HG03521 (cell line): ENCODE results near the gene RAD51B.
A peak's percentile ranks its signal among the peaks of the same experiment; 100 is the strongest.

Experiments used
- ATAC-seq: cut with Tn5 transposase; IDR thresholded peaks from one replicate; pipeline ENCODE4 v1.9.1; 2021; ENCODE audit warnings: mild to moderate bottlenecking, moderate library complexity; ENCODE audit not compliant: unreplicated experiment

Gene RAD51B

GRCh38 chr14:68394118-68394763 is 574.7 kb downstream of the RAD51B start:
- ATAC-seq: no peak

DNA sequence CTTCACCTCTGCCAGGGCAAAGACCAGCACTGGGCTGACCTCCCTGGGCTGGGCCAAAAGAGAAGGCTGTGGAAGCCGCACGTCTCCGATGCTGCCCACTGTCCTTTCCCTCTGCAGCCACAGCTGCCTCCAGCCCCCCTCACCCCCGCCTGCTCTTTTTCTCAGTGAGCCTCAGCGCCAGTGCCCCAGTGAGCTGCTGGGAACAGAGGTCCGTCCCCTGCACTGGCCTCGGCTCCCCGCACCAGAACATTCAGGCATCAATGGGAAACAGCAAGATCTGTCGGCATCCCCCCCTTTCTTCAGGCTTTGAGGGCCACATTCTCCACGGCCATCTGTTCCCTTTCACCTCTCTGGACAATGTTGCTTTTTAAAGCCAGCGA is 575.2 kb downstream of the RAD51B start:
- no peak for ATAC-seq

DNA sequence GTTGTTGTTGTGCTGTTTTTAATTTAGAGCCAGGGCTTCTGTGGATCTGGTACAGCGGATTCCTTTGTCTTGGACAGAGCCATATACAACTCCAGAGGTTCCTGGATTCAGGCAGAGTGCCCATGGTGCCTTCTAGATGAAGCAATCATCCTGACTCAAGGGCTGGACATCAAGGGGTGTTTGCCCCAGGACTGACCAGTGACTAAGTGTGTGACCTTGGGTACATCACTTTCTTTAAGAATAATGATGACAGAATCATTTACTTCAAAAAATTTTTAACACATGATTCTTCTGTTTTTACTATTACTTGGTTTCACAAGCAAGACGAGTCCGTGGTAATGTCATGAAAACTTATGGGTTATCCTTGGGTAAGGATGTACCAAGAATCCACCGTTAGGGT is 576.0 kb downstream of the RAD51B start:
- ATAC-seq: no peak

- ATAC-seq: no peak
Measured at GRCh38 chr14:68396461-68396860, 576.9 kb downstream of the RAD51B start.

- no peak for ATAC-seq
Measured at GRCh38 chr14:68397371-68397811, 577.8 kb downstream of the RAD51B start.

GRCh38 chr14:68397822-68398221 is 578.2 kb downstream of the RAD51B start:
- ATAC-seq: no peak

DNA sequence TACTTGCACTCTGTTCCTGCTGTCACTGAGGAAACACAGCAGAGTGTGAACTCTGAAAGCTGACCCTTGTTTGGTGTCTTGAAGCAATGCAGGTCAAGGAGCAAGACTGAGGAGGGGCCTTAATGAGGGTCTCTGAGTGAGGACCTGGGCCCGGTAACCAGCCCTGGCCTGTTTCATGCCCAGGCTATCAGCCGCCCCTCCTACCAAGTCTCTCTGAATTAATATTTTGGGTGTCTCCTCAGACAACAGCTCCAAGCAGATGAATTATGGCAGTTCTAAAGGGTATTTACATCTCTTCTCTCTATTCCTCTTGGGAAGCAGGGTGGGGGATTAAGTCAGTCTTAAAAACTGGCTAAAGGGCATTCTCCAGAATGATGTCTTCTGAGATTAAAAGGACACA is 578.8 kb downstream of the RAD51B start:
- no peak for ATAC-seq

- ATAC-seq: no peak
Measured at GRCh38 chr14:68399971-68400370, 580.4 kb downstream of the RAD51B start.

DNA sequence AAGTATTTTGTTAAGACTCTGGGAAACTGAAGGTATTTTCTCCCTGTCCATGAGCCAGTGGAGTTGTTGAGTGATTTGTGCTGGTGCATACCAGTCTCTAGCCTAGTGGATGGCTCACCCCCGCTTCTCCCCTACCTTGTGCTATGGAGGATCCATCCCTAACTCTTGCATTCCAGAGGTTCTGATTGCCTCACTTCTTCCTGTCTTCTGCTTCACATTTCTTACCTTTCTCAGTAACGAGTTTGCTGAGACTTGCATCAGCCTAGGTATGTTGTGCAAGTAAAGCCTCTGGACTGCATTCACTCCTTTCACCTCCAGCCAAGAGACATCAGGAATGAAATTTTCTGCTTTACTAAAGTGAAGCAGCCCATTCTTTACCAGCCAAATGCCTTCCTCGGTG is 581.7 kb downstream of the RAD51B start:
- ATAC-seq: peak; percentile 4

GRCh38 chr14:68401855-68402254 is 582.3 kb downstream of the RAD51B start:
- ATAC-seq: peak; percentile 65

GRCh38 chr14:68402525-68403101 is 583.0 kb downstream of the RAD51B start:
- no peak for ATAC-seq

- ATAC-seq: no peak
Measured at GRCh38 chr14:68403191-68404145, 583.9 kb downstream of the RAD51B start.

DNA sequence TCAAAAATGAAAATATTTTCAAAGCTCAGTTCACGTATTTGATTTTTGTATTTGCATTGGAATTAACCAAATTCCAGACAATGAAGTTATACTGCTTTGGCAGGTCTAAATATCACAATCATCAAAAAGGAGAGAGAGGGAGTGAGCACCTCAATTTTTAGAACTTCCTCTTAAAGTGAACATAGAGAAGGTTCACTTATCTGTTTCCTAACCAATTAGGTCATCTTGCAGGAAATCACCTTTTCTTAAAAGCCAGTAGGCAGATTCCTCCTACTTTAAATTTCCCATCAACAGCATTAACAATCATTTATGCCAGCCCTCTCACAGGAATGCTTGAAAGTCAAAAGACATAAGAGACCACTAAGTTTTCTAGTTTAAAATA is 584.6 kb downstream of the RAD51B start:
- no peak for ATAC-seq

DNA sequence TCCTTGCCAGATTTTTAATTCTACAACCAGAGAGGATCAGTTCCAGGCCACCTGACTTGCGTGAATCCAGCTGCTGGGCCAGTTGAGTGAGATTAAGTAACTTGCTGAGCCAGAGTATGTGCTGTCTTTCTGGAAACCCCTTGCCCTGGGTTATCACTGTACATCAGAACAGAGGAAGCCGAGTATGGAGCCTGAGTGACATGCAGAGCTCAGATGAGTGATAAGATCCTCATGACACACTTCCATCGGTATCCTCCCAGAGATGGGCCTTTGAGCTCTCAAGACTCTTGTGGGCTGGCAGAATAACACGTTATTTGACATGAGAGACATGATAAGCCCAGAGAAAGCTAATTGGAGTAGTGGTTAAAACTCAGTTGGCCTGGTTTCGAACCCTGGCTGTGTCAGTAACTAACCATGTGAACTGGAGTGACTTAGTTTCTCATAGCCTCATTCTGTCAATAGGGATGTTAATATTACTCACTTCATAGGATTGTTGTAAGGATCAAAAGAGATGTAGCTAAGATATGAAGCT is 585.1 kb downstream of the RAD51B start:
- no peak for ATAC-seq

DNA sequence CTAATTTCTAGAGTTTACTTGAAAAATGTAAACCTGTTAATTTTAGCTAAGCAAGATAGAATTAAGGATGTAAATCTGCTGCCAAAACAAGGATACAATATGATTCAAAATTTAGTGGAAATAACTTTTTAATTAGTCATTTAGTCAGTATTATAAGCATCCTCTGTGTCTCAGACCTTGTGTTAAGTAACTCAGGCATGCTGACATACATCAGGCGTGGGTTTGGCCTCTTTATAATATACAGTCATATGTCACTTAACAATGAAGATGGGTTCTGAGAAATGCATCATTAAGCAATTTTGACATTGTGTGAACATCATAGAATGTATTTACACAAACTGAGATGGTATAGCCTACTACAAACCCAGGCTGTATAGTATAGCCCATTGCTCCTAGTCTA is 586.4 kb downstream of the RAD51B start:
- no peak for ATAC-seq

DNA sequence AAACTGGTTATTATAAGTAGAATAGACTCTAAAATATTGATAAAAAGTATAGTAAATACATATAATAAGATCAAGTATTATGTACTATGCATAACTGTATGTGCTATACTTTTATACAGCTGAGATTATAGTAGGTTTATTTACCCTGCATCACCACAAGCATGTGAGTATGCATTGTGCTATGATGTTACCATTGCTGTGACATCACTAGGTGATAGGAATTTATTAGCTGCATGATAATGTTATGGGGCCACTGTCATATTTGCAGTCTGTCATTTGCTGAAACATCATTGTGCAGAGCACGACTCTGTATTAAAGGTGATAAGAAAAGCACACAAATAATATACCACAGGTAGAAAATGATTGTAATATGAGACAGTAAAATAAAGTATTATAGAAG is 587.7 kb downstream of the RAD51B start:
- no peak for ATAC-seq

DNA sequence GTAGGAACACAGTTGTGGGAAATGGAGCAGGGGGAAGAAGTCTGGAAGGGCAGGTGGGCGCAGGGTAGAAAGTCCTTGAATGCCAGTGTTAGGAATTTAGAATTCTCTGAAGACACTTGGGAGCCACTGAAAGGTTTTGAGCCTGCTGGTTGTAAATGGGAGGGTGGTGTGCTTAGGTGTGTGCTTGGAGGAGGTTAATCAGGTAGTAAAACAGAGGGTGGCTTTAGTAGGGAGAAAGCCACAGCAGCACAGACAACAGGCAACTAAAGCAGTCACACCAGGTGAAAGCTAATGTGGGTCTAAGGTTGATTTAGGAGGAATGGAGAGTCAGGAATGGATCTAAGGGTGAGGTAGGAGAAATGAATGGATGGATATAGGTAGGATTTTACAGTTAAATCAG is 588.2 kb downstream of the RAD51B start:
- ATAC-seq: no peak

DNA sequence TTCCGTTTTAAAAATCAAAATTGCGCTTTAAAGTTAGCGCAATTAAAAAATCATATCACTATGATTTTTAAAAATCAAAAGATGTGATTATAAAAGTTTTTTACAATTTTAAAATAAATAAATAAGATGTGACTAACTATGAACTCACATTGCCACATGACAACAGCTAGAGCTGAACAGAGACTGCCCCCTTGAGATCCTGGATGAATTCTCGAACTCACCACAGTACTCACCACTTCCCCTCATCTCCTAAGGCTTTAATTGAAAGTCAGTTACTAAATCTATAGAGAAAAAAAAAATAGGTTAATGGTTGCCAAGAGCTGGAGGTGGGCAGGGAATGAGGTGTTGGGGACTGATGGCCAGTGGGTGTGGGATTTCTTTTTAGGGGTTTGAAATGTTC is 589.1 kb downstream of the RAD51B start:
- ATAC-seq: no peak

DNA sequence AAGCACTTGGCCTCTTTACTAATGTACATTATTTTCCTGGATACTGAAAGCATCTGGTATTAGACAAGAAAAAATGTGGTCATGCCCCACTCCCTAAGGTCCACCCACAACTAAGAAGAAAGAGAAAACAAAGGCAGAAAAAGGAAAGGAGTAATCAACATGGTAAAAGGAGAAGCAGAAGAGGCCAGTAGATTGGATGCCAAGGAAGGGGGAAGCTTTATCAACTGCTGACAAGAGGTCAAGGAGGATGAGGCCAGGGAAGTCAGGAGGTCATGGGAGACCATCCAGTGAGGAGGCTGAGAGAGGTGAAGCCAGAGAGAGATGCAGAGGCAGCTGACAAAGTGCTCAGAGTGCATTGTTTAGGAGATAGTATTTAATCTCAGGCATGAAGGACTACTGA is 589.8 kb downstream of the RAD51B start:
- no peak for ATAC-seq

DNA sequence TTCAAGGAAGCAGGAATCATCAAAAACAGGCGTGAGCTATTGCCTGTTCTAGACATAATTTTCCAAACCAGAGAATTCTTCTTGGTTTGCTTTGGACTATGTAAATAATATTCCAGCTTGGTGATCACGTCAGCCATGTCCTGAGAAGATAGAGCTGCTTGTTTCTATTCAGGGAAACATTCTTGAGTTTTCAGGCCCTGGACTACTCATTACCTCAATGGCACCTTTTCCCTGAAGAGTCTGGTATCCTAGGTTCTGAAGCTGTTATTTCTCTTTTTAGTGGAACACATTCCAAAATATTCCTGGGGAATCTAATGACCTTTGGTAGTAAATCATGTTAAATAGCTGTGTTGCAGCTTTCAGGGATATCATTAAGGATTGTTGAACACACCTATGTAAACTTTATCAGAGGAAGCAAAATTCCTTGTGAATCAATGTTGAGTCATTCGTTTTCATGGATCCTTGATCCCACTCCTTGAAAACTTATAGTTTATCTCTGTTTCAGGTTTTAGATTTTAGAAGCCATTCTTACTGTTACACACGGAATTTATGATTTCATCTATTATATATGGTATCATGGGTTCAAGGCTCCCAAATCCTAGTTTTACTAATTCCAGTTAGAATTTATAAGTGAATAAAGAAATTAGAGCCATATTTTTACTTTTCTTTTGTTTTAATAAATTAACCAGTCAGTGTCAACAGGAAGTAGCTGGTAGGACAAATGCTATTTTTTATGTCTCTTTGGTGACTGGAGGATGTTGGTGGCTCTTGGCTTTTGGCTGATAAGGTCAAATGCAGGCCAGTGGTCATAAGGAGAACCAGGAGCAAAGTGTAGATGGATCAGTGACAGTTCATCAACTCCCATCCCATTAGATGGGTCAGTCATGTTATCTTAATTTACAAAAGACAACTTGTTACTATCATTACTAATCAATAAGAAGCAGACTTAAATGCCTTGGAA is 593.2 kb downstream of the RAD51B start:
- ATAC-seq: no peak

GRCh38 chr14:68413509-68413908 is 593.9 kb downstream of the RAD51B start:
- no peak for ATAC-seq
